ENCODE data around the gene PANK4.

DNA sequence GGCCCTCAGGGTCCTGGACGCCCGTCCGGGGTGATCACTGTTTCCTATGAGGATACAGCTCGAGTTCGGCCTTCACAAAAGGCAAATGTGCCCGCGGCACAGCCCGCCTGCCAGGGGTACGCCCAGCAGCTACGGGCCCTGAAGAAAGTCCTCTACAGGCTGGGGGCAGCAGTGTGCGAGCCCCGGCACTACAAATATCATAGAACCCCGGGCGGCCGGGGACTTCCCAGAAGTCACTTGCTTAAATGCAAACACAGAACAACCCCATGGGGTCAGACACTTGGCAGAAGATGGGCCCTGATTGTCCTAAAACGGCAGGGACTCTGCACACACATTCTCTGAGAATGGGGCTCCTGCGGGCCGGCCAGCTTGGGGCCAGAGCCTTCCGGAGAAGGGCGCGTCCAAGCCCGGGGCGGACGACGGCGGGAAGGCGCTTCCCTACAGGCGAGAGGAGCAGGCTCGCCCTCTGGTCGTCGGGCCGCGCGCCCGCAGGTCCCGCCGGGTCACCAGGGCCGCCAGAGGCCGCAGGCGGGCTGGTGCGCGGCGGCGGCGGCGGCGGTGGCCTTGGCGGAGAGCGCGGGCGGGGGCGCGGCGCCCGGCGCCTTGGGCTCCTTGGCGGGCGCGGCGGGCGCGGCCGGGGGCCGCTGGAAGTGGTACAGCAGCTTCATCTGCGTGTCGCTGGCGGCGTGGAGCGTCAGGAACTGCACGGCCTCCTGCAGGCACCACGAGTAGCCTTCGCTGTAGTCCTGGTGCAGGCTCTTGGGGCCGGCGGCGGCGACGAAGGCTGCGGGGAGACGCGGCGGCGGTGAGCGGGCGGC lies 2.8 kb upstream of the PANK4 start:
- no peak for TF ChIP-seq EZH2 (IDR thresholded peaks at IDR 0.05)
- no peak for TF ChIP-seq POLR2AphosphoS5 (IDR thresholded peaks at IDR 0.05; ENCODE audit: borderline replicate concordance, low read depth, low read length)
- TF ChIP-seq FOXP2 (optimal IDR thresholded peaks at IDR 0.05; ENCODE audit: control extremely low read depth, extremely low read length, insufficient read depth), result no peak
